CD4-positive, alpha-beta T cell (primary cell): Measurements from ENCODE around the gene CACNA2D3. TPM values are rescaled to one million over a fixed set of nuclear protein-coding genes. Genes with fewer than 3 reads are reported as not detected.

ENCODE experiments used
- ATAC-seq: fragments of 200-7000 bp; cut with Tn5 transposase; one replicate; pipeline ENCODE4 v1.10.0; 2022; ENCODE audit warnings: mild to moderate bottlenecking; ENCODE audit not compliant: poor library complexity
- CTCF ChIA-PET: fragments of 350-600 bp; sonication (Branson Sonifier 250); formaldehyde crosslinking; loops from one replicate; lab custom pipeline; 2021; ENCODE audit warnings: antibody characterized with exemption, inconsistent platforms; lab: Charles Lee
- POLR2A ChIA-PET: fragments of 350-600 bp; sonication (Branson Sonifier 250); formaldehyde crosslinking; loops from one replicate; lab custom pipeline; 2021; ENCODE audit warnings: antibody characterized with exemption, inconsistent platforms; lab: Charles Lee
- DNase-seq, 14 experiments: peaks; one replicate each; pipeline ENCODE4 v3.0.0-alpha.2; 2013 to 2020; ENCODE audit warnings: mixed read lengths in 2 of 14
- H3K27ac ChIP-seq, 2 donors: one replicate each; pipeline versions ENCODE4 v1.5.1 to v1.7.0; 2013; ENCODE audit warnings: low read length in 2 of 2, low read depth in 1 of 2, mild to moderate bottlenecking in 1 of 2
- H3K27me3 ChIP-seq, 2 experiments: 1 replicate in 1 of 2; 2 replicates in 1 of 2; pipeline versions ENCODE4 v1.6.1 to v1.7.0; 2013; ENCODE audit warnings: low read length in 2 of 2, control low read depth in 1 of 2, mild to moderate bottlenecking in 1 of 2, moderate library complexity in 1 of 2; ENCODE audit not compliant: insufficient read depth in 2 of 2, control insufficient read depth in 1 of 2
- H3K36me3 ChIP-seq: one replicate; pipeline ENCODE4 v1.6.1; 2013; ENCODE audit warnings: low read length, control low read depth; ENCODE audit not compliant: insufficient read depth
- H3K4me1 ChIP-seq: one replicate; pipeline ENCODE4 v1.6.1; 2013; ENCODE audit warnings: low read length, control low read depth; ENCODE audit not compliant: insufficient read depth
- H3K4me3 ChIP-seq: one replicate; pipeline ENCODE4 v1.5.1; 2013; ENCODE audit warnings: mild to moderate bottlenecking, low read length, moderate library complexity
- H3K9me3 ChIP-seq, 2 experiments: 1 replicate in 1 of 2; 2 replicates in 1 of 2; pipeline versions ENCODE4 v1.6.1 to v1.7.0; 2013; ENCODE audit warnings: low read length in 2 of 2, mild to moderate bottlenecking in 2 of 2, control low read depth in 1 of 2, moderate library complexity in 1 of 2; ENCODE audit not compliant: control insufficient read depth in 1 of 2, insufficient read depth in 1 of 2
- H3K27ac Mint-ChIP-seq: one replicate; pipeline ENCODE4 v1.8.0; 2020; ENCODE audit warnings: mixed read lengths
- H3K27me3 Mint-ChIP-seq: one replicate; pipeline ENCODE4 v1.8.0; 2021; ENCODE audit warnings: mixed read lengths
- H3K36me3 Mint-ChIP-seq: one replicate; pipeline ENCODE4 v1.8.0; 2021; ENCODE audit warnings: low read depth, mixed read lengths
- H3K4me1 Mint-ChIP-seq: one replicate; pipeline ENCODE4 v1.8.0; 2021; ENCODE audit warnings: low read depth, mixed read lengths
- H3K4me3 Mint-ChIP-seq: one replicate; pipeline ENCODE4 v1.8.0; 2020; ENCODE audit warnings: mild to moderate bottlenecking, mixed read lengths
- H3K9me3 Mint-ChIP-seq: one replicate; pipeline ENCODE4 v1.8.0; 2020; ENCODE audit warnings: mixed read lengths
- CTCF ChIP-seq: fragments of 200-600 bp; IDR thresholded peaks from one replicate; pipeline ENCODE4 v1.8.0; 2022; ENCODE audit warnings: antibody characterized with exemption, mild to moderate bottlenecking
- intact Hi-C, 2 experiments: fragments of 100-400 bp; cut with DNase I in 1 of 2; cut with micrococcal nuclease in 1 of 2; formaldehyde crosslinking; loops; one replicate each; pipeline versions ENCODE4 v1.15.1 to v1.9.0; 2023 to 2025; cut with DNase I, micrococcal nuclease
- total RNA-seq, 174 experiments: library from RNA in 2 of 174; stranded (reverse) in 2 of 174; gene quantifications; one replicate each; pipeline ENCODE4 v1.2.3 and lab custom pipeline; 2021 to 2026

CACNA2D3 gene
- total RNA-seq, 2 experiments from 2014 or later = 0.08 TPM; not detected in 1

GRCh38 chr3:54165865-54166264, 43.5 kb downstream of the CACNA2D3 start:
- ATAC-seq (no peak), DNase-seq (no peak)
- Histone ChIP-seq H3K4me1 (no peaks in the 10 kb centered on the region), H3K27me3 (no peaks in the 10 kb centered on the region), H3K27ac (no peak overlapping the region), H3K9me3 (peaks cover 0 to 8% of the 10 kb centered on the region in 2 experiments), H3K4me3 (no peak overlapping the region), H3K36me3 (no peaks in the 10 kb centered on the region)
- no peak overlapping the region for H3K27ac Mint-ChIP-seq
- no peak overlapping the region for H3K4me3 Mint-ChIP-seq
- no peaks in the 10 kb centered on the region for H3K36me3 Mint-ChIP-seq
- no peaks in the 10 kb centered on the region for H3K9me3 Mint-ChIP-seq
- no peaks in the 10 kb centered on the region for H3K4me1 Mint-ChIP-seq
- CTCF ChIA-PET = no interaction called here
- peaks cover 5% of the 10 kb centered on the region for H3K27me3 Mint-ChIP-seq
- intact Hi-C loops = no loop called here
- POLR2A ChIA-PET = no interaction called here
- TF ChIP-seq CTCF = no peak

- intact Hi-C loops = no loop called here
- no peak for ATAC-seq
- H3K4me3 ChIP-seq = no peak overlapping the region
- CTCF ChIA-PET = no interaction called here
- H3K9me3 Mint-ChIP-seq = no peaks in the 10 kb centered on the region
- H3K36me3 ChIP-seq = no peaks in the 10 kb centered on the region
- no peaks in the 10 kb centered on the region for H3K4me1 ChIP-seq
- no peak overlapping the region for H3K27ac ChIP-seq
- H3K27me3 Mint-ChIP-seq = no peaks in the 10 kb centered on the region
- H3K4me1 Mint-ChIP-seq = no peaks in the 10 kb centered on the region
- no peak overlapping the region for H3K27ac Mint-ChIP-seq
- H3K9me3 ChIP-seq = peaks cover 0 to 8% of the 10 kb centered on the region in 2 experiments
- H3K4me3 Mint-ChIP-seq = no peak overlapping the region
- no peaks in the 10 kb centered on the region for H3K27me3 ChIP-seq
- DNase-seq = no peak
- TF ChIP-seq CTCF = no peak
- no peaks in the 10 kb centered on the region for H3K36me3 Mint-ChIP-seq
- POLR2A ChIA-PET = no interaction called here
These were observed 45.6 kb downstream of the CACNA2D3 start for GRCh38 chr3:54167999-54168398.

GRCh38 chr3:54168451-54168850, 46.1 kb downstream of the CACNA2D3 start:
- Histone ChIP-seq H3K9me3 (peaks cover 0 to 8% of the 10 kb centered on the region in 2 experiments), H3K27ac (no peak overlapping the region), H3K4me1 (no peaks in the 10 kb centered on the region), H3K27me3 (no peaks in the 10 kb centered on the region), H3K4me3 (no peak overlapping the region), H3K36me3 (no peaks in the 10 kb centered on the region)
- no peaks in the 10 kb centered on the region for H3K27me3 Mint-ChIP-seq
- no peaks in the 10 kb centered on the region for H3K4me1 Mint-ChIP-seq
- no peak for DNase-seq
- intact Hi-C loops = no loop called here
- ChIA-PET POLR2A (no interaction called here), CTCF (no interaction called here)
- no peak for ATAC-seq
- H3K9me3 Mint-ChIP-seq = no peaks in the 10 kb centered on the region
- H3K36me3 Mint-ChIP-seq = no peaks in the 10 kb centered on the region
- no peak overlapping the region for H3K4me3 Mint-ChIP-seq
- TF ChIP-seq CTCF = no peak
- no peak overlapping the region for H3K27ac Mint-ChIP-seq
